OCI-LY1 (cell line): ENCODE measurements around the gene IRF8.

ENCODE experiments used
- EZH2 ChIP-seq: fragments of 200-600 bp; sonication (generic), shearing (Covaris generic); IDR thresholded peaks from 2 replicates; pipeline ENCODE4 v1.8.0; 2017; ENCODE audit warnings: borderline replicate concordance, mixed run types, mild to moderate bottlenecking, antibody characterized with exemption, low read length, moderate library complexity, mixed read lengths
- TF ChIP-seq, protein P1 (sequence below): fragments of 200-600 bp; sonication (generic), shearing (Covaris generic); IDR thresholded peaks from 2 replicates; pipeline ENCODE4 v1.5.1; 2017; ENCODE audit warnings: mild to moderate bottlenecking, antibody characterized with exemption, low read length, moderate library complexity, mixed read lengths

DNA sequence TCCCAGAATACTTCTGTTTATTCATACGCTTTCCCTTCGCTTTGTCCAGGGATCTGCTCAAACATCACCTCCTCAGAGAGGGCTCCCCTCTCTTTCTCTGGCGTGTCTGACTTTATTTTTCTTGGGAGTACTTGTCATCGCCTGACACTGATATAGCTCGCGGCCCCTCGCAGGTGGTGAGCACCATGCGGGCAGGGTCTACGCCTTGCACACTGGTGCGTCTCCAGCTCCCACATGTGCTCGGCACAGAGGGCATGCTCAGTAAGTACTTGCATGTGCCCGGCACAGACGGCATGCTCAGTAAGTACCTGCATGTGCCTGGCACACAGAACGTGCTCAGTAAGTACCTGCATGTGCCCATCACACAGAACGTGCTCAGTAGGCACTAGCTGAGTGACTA, 57.5 kb downstream of the IRF8 start:
- TF ChIP-seq, protein P1, sequence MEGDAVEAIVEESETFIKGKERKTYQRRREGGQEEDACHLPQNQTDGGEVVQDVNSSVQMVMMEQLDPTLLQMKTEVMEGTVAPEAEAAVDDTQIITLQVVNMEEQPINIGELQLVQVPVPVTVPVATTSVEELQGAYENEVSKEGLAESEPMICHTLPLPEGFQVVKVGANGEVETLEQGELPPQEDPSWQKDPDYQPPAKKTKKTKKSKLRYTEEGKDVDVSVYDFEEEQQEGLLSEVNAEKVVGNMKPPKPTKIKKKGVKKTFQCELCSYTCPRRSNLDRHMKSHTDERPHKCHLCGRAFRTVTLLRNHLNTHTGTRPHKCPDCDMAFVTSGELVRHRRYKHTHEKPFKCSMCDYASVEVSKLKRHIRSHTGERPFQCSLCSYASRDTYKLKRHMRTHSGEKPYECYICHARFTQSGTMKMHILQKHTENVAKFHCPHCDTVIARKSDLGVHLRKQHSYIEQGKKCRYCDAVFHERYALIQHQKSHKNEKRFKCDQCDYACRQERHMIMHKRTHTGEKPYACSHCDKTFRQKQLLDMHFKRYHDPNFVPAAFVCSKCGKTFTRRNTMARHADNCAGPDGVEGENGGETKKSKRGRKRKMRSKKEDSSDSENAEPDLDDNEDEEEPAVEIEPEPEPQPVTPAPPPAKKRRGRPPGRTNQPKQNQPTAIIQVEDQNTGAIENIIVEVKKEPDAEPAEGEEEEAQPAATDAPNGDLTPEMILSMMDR = no peak
- no peak for TF ChIP-seq EZH2
